H9 (cell line): ENCODE results near the gene FGF12. TPM values are rescaled to one million over a fixed set of nuclear protein-coding genes. Genes with fewer than 3 reads are reported as not detected.

Experiments used
- DNase-seq: peaks from one replicate; pipeline ENCODE4 v3.0.0-alpha.2; 2017
- H2AFZ ChIP-seq: one replicate; pipeline ENCODE4 v1.6.1; 2013; ENCODE audit warnings: mild to moderate bottlenecking, low read length, control low read depth, moderate library complexity
- H2AK5ac ChIP-seq: 2 replicates; pipeline ENCODE4 v1.6.1; 2013; ENCODE audit warnings: low read length, control low read depth, mixed read lengths; ENCODE audit not compliant: insufficient read length
- H2BK120ac ChIP-seq: one replicate; pipeline ENCODE4 v1.6.1; 2013; ENCODE audit warnings: low read depth, mild to moderate bottlenecking, low read length, control low read depth, inconsistent platforms; ENCODE audit not compliant: poor library complexity, severe bottlenecking
- H2BK12ac ChIP-seq: 2 replicates; pipeline ENCODE4 v1.6.1; 2013; ENCODE audit warnings: low read length, control low read depth, mixed read lengths, low read depth; ENCODE audit not compliant: insufficient read length
- H2BK15ac ChIP-seq: 2 replicates; pipeline ENCODE4 v1.6.1; 2013; ENCODE audit warnings: low read depth, low read length, control low read depth
- H2BK20ac ChIP-seq: one replicate; pipeline ENCODE4 v1.6.1; 2013; ENCODE audit warnings: low read depth, mild to moderate bottlenecking, low read length, control low read depth, inconsistent platforms; ENCODE audit not compliant: poor library complexity, severe bottlenecking
- H2BK5ac ChIP-seq: 2 replicates; pipeline ENCODE4 v1.6.1; 2013; ENCODE audit warnings: low read length, control low read depth, mixed read lengths; ENCODE audit not compliant: insufficient read length
- H3K14ac ChIP-seq: 2 replicates; pipeline ENCODE4 v1.6.1; 2013; ENCODE audit warnings: low read length, control low read depth; ENCODE audit not compliant: insufficient read depth
- H3K18ac ChIP-seq: 2 replicates; pipeline ENCODE4 v1.6.1; 2013; ENCODE audit warnings: low read depth, mild to moderate bottlenecking, mixed read lengths, low read length, control low read depth; ENCODE audit not compliant: insufficient read length
- H3K23ac ChIP-seq: 2 replicates; pipeline ENCODE4 v1.6.1; 2013; ENCODE audit warnings: low read length, control low read depth, mixed read lengths, low read depth; ENCODE audit not compliant: insufficient read length
- H3K23me2 ChIP-seq: 2 replicates; pipeline ENCODE4 v1.6.1; 2013; ENCODE audit warnings: low read depth, mild to moderate bottlenecking, mixed read lengths, low read length, control low read depth; ENCODE audit not compliant: insufficient read length, poor library complexity, severe bottlenecking
- H3K27ac ChIP-seq: 2 replicates; pipeline ENCODE4 v1.5.1; 2013; ENCODE audit warnings: low read length, control low read depth, mixed read lengths, low read depth; ENCODE audit not compliant: insufficient read length
- H3K27me3 ChIP-seq: 2 replicates; pipeline ENCODE4 v1.6.1; 2013; ENCODE audit warnings: low read length, control low read depth, inconsistent platforms; ENCODE audit not compliant: insufficient read depth
- H3K4ac ChIP-seq: 2 replicates; pipeline ENCODE4 v1.6.1; 2013; ENCODE audit warnings: low read depth, mild to moderate bottlenecking, control low read depth, inconsistent platforms, low read length, moderate library complexity
- H3K4me1 ChIP-seq: 2 replicates; pipeline ENCODE4 v1.6.1; 2013; ENCODE audit warnings: low read length, control low read depth, inconsistent platforms; ENCODE audit not compliant: insufficient read depth
- H3K4me2 ChIP-seq: 2 replicates; pipeline ENCODE4 v1.6.1; 2013; ENCODE audit warnings: low read length, control low read depth, mixed read lengths; ENCODE audit not compliant: insufficient read length, insufficient read depth
- H3K56ac ChIP-seq: 2 replicates; pipeline ENCODE4 v1.6.1; 2013; ENCODE audit warnings: low read depth, mild to moderate bottlenecking, mixed read lengths, low read length, control low read depth; ENCODE audit not compliant: insufficient read length
- H3K79me1 ChIP-seq: 2 replicates; pipeline ENCODE4 v1.6.1; 2013; ENCODE audit warnings: low read depth, mild to moderate bottlenecking, moderate library complexity, low read length, control low read depth, inconsistent platforms; ENCODE audit not compliant: insufficient read depth, poor library complexity, severe bottlenecking
- H3K79me2 ChIP-seq: 2 replicates; pipeline ENCODE4 v1.6.1; 2013; ENCODE audit warnings: low read length, control low read depth, inconsistent platforms; ENCODE audit not compliant: insufficient read depth
- H3K9ac ChIP-seq: 2 replicates; pipeline ENCODE4 v1.6.1; 2013; ENCODE audit warnings: low read length, control low read depth, mixed read lengths; ENCODE audit not compliant: insufficient read length; ENCODE audit errors: extremely low read depth
- H3K9me3 ChIP-seq: one replicate; pipeline ENCODE4 v1.6.1; 2013; ENCODE audit warnings: low read depth, low read length, inconsistent platforms; ENCODE audit not compliant: control insufficient read depth
- H3T11ph ChIP-seq: one replicate; pipeline ENCODE4 v1.6.1; 2013; ENCODE audit warnings: mild to moderate bottlenecking, low read length, control low read depth, inconsistent platforms
- H4K20me1 ChIP-seq: one replicate; pipeline ENCODE4 v1.6.1; 2013; ENCODE audit not compliant: control insufficient read depth, insufficient read length, insufficient read depth
- H4K5ac ChIP-seq: 2 replicates; pipeline ENCODE4 v1.6.1; 2013; ENCODE audit warnings: low read depth, mild to moderate bottlenecking, mixed read lengths, low read length, control low read depth; ENCODE audit not compliant: insufficient read length
- H4K8ac ChIP-seq: replicated peaks from 2 replicates; pipeline ENCODE4 v1.6.1; 2013; ENCODE audit warnings: low read length, control low read depth, mixed read lengths, low read depth; ENCODE audit not compliant: insufficient read length
- H4K91ac ChIP-seq: 2 replicates; pipeline ENCODE4 v1.6.1; 2013; ENCODE audit warnings: low read depth, mild to moderate bottlenecking, moderate library complexity, mixed read lengths, low read length, control low read depth; ENCODE audit not compliant: insufficient read length
- H3K27ac Mint-ChIP-seq, 3 experiments: 2 replicates in 2 of 3; 3 replicates in 1 of 3; pipeline ENCODE4 v1.8.0; 2020 to 2021; ENCODE audit warnings: mixed read lengths in 3 of 3, mild to moderate bottlenecking in 1 of 3, moderate library complexity in 1 of 3
- H3K27me3 Mint-ChIP-seq: 2 replicates; pipeline ENCODE4 v1.8.0; 2021; ENCODE audit warnings: low read depth, mild to moderate bottlenecking, moderate library complexity, mixed read lengths
- H3K36me3 Mint-ChIP-seq, 3 experiments: 2 replicates in 2 of 3; 3 replicates in 1 of 3; pipeline ENCODE4 v1.8.0; 2020 to 2021; ENCODE audit warnings: low read depth in 3 of 3, mixed read lengths in 3 of 3; ENCODE audit not compliant: insufficient read depth in 1 of 3
- H3K4me1 Mint-ChIP-seq, 2 experiments: 2 replicates each; pipeline ENCODE4 v1.8.0; 2020; ENCODE audit warnings: mixed read lengths in 2 of 2
- H3K4me3 Mint-ChIP-seq, 2 experiments: 2 replicates in 1 of 2; 3 replicates in 1 of 2; pipeline ENCODE4 v1.8.0; 2020 to 2021; ENCODE audit warnings: mild to moderate bottlenecking in 2 of 2, mixed read lengths in 2 of 2, moderate library complexity in 1 of 2
- H3K9me3 Mint-ChIP-seq, 2 experiments: 2 replicates in 1 of 2; 3 replicates in 1 of 2; pipeline ENCODE4 v1.8.0; 2020; ENCODE audit warnings: mild to moderate bottlenecking in 2 of 2, mixed read lengths in 2 of 2, moderate library complexity in 1 of 2
- CTCF ChIP-seq: fragments of 200-600 bp; sonication (generic); conservative IDR thresholded peaks from 3 replicates; pipeline ENCODE4 v1.8.0; 2021; ENCODE audit warnings: antibody characterized with exemption, mild to moderate bottlenecking
- WGBS: extraction: QIAGEN DNeasy Blood & Tissue Kit; methylation state at CpG from one replicate; pipeline ENCODE4 v1.1.7; 2013; ENCODE audit warnings: missing lambda C conversion rate, low lambda C conversion rate, mixed read lengths; ENCODE audit not compliant: insufficient read length; ENCODE audit errors: extremely low coverage; 5-methylcytosine and 5-hydroxymethylcytosine counted together
- total RNA-seq: library from RNA; stranded (reverse); gene quantifications from 2 replicates; pipeline ENCODE4 v1.2.1, GENCODE V29; 2021

FGF12 gene
- total RNA-seq, 1 experiment from 2014 or later, result 5.6 TPM

GRCh38 chr3:192750201-192750600 lies 22.9 kb upstream of the FGF12 start:
- no peak overlapping the region for H3K14ac ChIP-seq
- no peak overlapping the region for H3K27ac ChIP-seq
- H3K79me2 ChIP-seq, result no peaks in the 10 kb centered on the region
- H4K5ac ChIP-seq, result no peak overlapping the region
- H3K9me3 ChIP-seq, result no peaks in the 10 kb centered on the region
- H2BK15ac ChIP-seq, result no peak overlapping the region
- Mint-ChIP-seq H3K27ac (peak overlapping the region; percentile 4 to 41 (median 9); a peak in 4 of 7 replicates), H3K4me3 (no peak overlapping the region), H3K4me1 (peaks cover 53% of the 10 kb centered on the region in 2 experiments), H3K27me3 (no peaks in the 10 kb centered on the region), H3K9me3 (peaks cover under 1 to 6% of the 10 kb centered on the region in 2 experiments; a peak in 4 of 5 replicates), H3K36me3 (peaks cover 0 to 5% (median 3%) of the 10 kb centered on the region in 3 experiments; a peak in 4 of 7 replicates)
- no peaks in the 10 kb centered on the region for H3K79me1 ChIP-seq
- H2AFZ ChIP-seq, result no peak overlapping the region
- H4K20me1 ChIP-seq, result no peaks in the 10 kb centered on the region
- no peak overlapping the region for H2BK120ac ChIP-seq
- WGBS, result 100% methylated on average over 2 of the region's 5 CpGs
- no peak overlapping the region for H3K4ac ChIP-seq
- peaks cover 3% of the 10 kb centered on the region; the same call in 1 of the 2 replicates for H3K4me1 ChIP-seq
- no peak overlapping the region for H2AK5ac ChIP-seq
- no peak overlapping the region for H3K56ac ChIP-seq
- no peak overlapping the region for H3T11ph ChIP-seq
- H3K23ac ChIP-seq, result no peak overlapping the region
- no peak overlapping the region for H2BK5ac ChIP-seq
- DNase-seq, result no peak
- H3K18ac ChIP-seq, result no peak overlapping the region
- H2BK20ac ChIP-seq, result no peak overlapping the region
- TF ChIP-seq CTCF, result no peak
- H2BK12ac ChIP-seq, result no peak overlapping the region
- no peak overlapping the region for H4K91ac ChIP-seq
- H3K4me2 ChIP-seq, result no peak overlapping the region
- H3K9ac ChIP-seq, result no peak overlapping the region
- H3K23me2 ChIP-seq, result no peaks in the 10 kb centered on the region
- no peaks in the 10 kb centered on the region for H3K27me3 ChIP-seq
- no peak overlapping the region for H4K8ac ChIP-seq
